DND-41 (cell line): ENCODE data around the gene SNX19.

ENCODE experiments used
- ATAC-seq: fragments of 200-7000 bp; cut with Tn5 transposase; 3 replicates; pipeline ENCODE4 v1.9.1; 2021; ENCODE audit warnings: low read depth; ENCODE audit not compliant: insufficient read depth
- DNase-seq: peaks from one replicate; pipeline ENCODE4 v3.0.0-alpha.2; 2020
- H2AFZ ChIP-seq: 2 replicates; pipeline ENCODE4 v1.6.0; 2012; ENCODE audit warnings: low read depth, low read length
- H3K27ac ChIP-seq: 2 replicates; pipeline ENCODE4 v1.5.1; 2012; ENCODE audit warnings: low read length, inconsistent platforms
- H3K27me3 ChIP-seq: fragments of 200-600 bp; sonication (generic); 2 replicates; pipeline ENCODE4 v1.6.0; 2012; ENCODE audit warnings: low read length, mild to moderate bottlenecking, inconsistent platforms; ENCODE audit not compliant: insufficient read depth, poor library complexity
- H3K36me3 ChIP-seq: 2 replicates; pipeline ENCODE4 v1.5.1; 2012; ENCODE audit warnings: low read length, inconsistent platforms; ENCODE audit not compliant: insufficient read depth
- H3K4me1 ChIP-seq: 2 replicates; pipeline ENCODE4 v1.5.1; 2012; ENCODE audit warnings: mild to moderate bottlenecking, low read length; ENCODE audit not compliant: insufficient read depth
- H3K4me2 ChIP-seq: 2 replicates; pipeline ENCODE4 v1.6.0; 2012; ENCODE audit warnings: mild to moderate bottlenecking, moderate library complexity, low read length, inconsistent platforms; ENCODE audit not compliant: insufficient read depth
- H3K4me3 ChIP-seq, 2 experiments: fragments of 200-600 bp in 1 of 2; shearing (Covaris generic) in 1 of 2; 2 replicates each; pipeline ENCODE4 v1.5.1; 2012 to 2016; ENCODE audit warnings: inconsistent platforms in 2 of 2, low read length in 2 of 2, mild to moderate bottlenecking in 2 of 2, low read depth in 1 of 2, moderate library complexity in 1 of 2
- H3K79me2 ChIP-seq: 2 replicates; pipeline ENCODE4 v1.6.0; 2012; ENCODE audit warnings: low read length, inconsistent platforms; ENCODE audit not compliant: insufficient read depth
- H3K9ac ChIP-seq: 2 replicates; pipeline ENCODE4 v1.6.0; 2012; ENCODE audit warnings: low read depth, mild to moderate bottlenecking, inconsistent platforms, low read length, moderate library complexity
- H3K9me3 ChIP-seq: 2 replicates; pipeline ENCODE4 v1.5.1; 2012; ENCODE audit warnings: low read length, moderate library complexity, mild to moderate bottlenecking, inconsistent platforms; ENCODE audit not compliant: insufficient read depth, severe bottlenecking
- H4K20me1 ChIP-seq: 2 replicates; pipeline ENCODE4 v1.6.0; 2012; ENCODE audit warnings: low read length; ENCODE audit not compliant: insufficient read depth
- EZH2 ChIP-seq: IDR thresholded peaks from 3 replicates; pipeline ENCODE4 v1.6.1; 2012; ENCODE audit warnings: borderline replicate concordance, low read depth, mild to moderate bottlenecking, moderate library complexity, low read length, inconsistent platforms; ENCODE audit not compliant: severe bottlenecking
- TF ChIP-seq, protein P1 (sequence below): IDR thresholded peaks from 2 replicates; pipeline ENCODE4 v1.5.1; 2012; ENCODE audit warnings: borderline replicate concordance, low read length, moderate library complexity, mild to moderate bottlenecking; ENCODE audit not compliant: poor library complexity, severe bottlenecking; ENCODE audit errors: extremely low read depth

The SNX19 gene

DNA sequence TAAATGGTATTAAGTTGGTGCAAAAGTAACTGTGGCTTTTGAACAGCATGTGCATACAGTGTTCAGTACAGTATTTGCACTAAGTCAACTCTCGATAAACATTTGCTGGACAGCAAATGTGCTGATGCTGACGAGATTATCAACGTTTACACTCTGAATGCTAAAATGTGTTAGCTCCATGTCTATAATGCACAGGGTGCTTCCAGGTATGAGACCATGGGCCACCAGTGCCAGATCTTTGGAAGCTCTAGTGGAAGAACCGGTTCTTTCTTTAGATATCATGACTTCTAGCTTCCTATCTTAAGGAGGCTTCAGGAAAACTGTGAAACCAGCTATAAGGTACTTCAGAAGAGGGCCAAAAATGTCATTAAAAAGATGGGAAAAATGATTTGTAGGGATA is 17.2 kb downstream of the SNX19 start:
- H3K36me3 ChIP-seq, result peaks cover 96% of the 10 kb centered on the region
- TF ChIP-seq EZH2, result no peak
- TF ChIP-seq, protein P1, sequence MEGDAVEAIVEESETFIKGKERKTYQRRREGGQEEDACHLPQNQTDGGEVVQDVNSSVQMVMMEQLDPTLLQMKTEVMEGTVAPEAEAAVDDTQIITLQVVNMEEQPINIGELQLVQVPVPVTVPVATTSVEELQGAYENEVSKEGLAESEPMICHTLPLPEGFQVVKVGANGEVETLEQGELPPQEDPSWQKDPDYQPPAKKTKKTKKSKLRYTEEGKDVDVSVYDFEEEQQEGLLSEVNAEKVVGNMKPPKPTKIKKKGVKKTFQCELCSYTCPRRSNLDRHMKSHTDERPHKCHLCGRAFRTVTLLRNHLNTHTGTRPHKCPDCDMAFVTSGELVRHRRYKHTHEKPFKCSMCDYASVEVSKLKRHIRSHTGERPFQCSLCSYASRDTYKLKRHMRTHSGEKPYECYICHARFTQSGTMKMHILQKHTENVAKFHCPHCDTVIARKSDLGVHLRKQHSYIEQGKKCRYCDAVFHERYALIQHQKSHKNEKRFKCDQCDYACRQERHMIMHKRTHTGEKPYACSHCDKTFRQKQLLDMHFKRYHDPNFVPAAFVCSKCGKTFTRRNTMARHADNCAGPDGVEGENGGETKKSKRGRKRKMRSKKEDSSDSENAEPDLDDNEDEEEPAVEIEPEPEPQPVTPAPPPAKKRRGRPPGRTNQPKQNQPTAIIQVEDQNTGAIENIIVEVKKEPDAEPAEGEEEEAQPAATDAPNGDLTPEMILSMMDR, result no peak

GRCh38 chr11:130897262-130898182 is 18.8 kb downstream of the SNX19 start:
- DNase-seq, result no peak

More for the DNA sequence above, 17.2 kb downstream of the SNX19 start:
- no peak overlapping the region for H3K9ac ChIP-seq
- no peaks in the 10 kb centered on the region for H3K27me3 ChIP-seq
- peaks cover 9% of the 10 kb centered on the region; the same call in 1 of the 2 replicates for H4K20me1 ChIP-seq
- no peaks in the 10 kb centered on the region for H3K9me3 ChIP-seq
- no peak overlapping the region for H3K27ac ChIP-seq
- no peak overlapping the region for H3K4me2 ChIP-seq
- H3K4me3 ChIP-seq, result no peak overlapping the region
- H3K4me1 ChIP-seq, result no peaks in the 10 kb centered on the region
- ATAC-seq, result no peak
- H2AFZ ChIP-seq, result no peak overlapping the region
- H3K79me2 ChIP-seq, result no peaks in the 10 kb centered on the region
- DNase-seq, result no peak

DNA sequence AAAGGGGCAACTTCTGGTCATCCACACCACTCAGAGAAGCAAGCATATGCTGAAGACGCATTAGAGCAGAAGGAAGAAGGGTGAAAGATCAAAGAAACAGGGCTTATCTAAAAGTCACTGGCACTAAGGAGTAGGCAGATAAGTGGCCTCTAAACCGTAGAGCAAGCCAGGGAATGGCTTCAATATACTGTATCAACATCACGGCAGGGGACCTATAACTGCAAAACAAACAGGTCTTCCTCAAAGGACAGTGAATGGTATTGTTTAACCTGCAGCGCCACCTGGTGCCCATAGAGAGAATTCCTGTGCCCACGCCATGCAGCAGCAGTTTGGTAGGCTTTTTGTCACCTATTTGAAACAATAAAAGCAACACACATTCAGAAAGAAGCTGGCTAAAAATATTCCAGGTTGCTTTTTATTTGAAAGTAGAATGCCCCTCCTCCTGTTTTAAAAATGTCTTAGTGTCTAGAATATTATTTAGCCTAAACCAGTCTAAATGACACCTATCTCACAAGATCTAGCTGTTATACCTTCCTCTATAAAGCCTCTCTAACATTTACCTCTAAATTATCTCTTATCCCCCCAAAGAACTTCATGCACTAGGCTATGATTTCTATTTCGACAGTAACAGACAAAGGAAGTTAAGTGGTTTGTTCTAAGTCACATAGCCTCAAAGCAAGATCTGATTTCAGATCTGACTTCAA is 21.8 kb downstream of the SNX19 start:
- Histone ChIP-seq H3K4me2 (no peak overlapping the region), H3K9me3 (no peaks in the 10 kb centered on the region), H3K36me3 (peaks cover 88% of the 10 kb centered on the region), H2AFZ (no peak overlapping the region), H4K20me1 (0 out of 2 replicates have a peak, but pooled peaks cover 7% of the 10 kb centered on the region), H3K9ac (no peak overlapping the region), H3K4me3 (no peak overlapping the region), H3K27me3 (no peaks in the 10 kb centered on the region), H3K4me1 (no peaks in the 10 kb centered on the region), H3K79me2 (no peaks in the 10 kb centered on the region), H3K27ac (no peak overlapping the region)
- TF ChIP-seq EZH2, result no peak
- TF ChIP-seq, protein P1, result peak; percentile 91
- DNase-seq (peak; percentile 67), ATAC-seq (peak; percentile 94)

More at GRCh38 chr11:130897262-130898182, 18.8 kb downstream of the SNX19 start:
- Histone ChIP-seq H4K20me1 (peaks cover 9% of the 10 kb centered on the region; the same call in 1 of the 2 replicates), H3K9me3 (no peaks in the 10 kb centered on the region), H3K4me3 (no peak overlapping the region), H3K36me3 (peaks cover 97% of the 10 kb centered on the region), H3K4me2 (no peak overlapping the region), H3K9ac (no peak overlapping the region), H3K27me3 (no peaks in the 10 kb centered on the region), H3K27ac (no peak overlapping the region), H2AFZ (no peak overlapping the region), H3K4me1 (no peaks in the 10 kb centered on the region), H3K79me2 (no peaks in the 10 kb centered on the region)
- no peak for TF ChIP-seq EZH2
- TF ChIP-seq, protein P1, result no peak
- no peak for ATAC-seq
